Measurements from ENCODE around the gene NBAS.
"Not testable (repeated sequence)": the region's sequence is repeated elsewhere in the genome, so short reads cannot be mapped to it uniquely, and the experiment has no call there.

The NBAS gene

DNA sequence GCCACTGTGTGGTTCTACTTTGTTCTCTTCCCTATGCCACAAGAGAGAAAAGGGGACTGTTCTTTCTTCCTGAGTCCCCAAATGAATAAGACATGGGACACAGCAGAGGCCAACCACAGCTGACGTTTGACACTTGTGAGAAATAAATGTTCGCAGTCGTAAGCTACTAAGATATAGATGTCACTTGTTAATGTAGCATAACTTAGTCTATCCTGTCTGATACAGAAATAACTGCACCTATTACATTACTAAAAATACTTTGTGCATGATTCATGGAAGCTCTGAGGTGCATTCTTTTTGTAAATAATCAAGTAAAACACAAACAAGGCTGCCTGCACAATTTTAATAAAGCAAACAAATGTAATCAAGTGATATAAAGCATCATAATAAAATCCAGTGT is 148.8 kb downstream of the NBAS start:
- DNase-seq (ENCODE audit: low read depth), result no peak

DNA sequence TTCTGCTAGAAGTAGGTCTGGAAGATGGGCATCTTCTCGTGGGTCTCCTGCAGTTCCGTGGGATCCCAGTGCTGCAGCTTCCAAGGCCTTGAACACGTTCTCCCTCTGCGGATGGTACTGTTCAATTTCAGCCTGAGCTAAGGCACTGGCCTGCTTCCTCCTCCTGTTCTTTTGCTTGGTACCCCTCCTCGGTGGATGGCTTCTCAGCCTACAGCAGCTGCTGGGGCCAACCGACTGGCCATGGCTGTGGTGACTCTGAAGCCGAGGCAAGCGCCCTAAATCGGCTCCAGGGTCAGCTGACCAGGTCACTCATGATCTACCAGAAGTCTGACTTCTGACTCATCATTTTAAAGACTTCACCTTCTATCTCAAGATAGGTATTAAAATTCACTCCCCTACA is 150.2 kb downstream of the NBAS start:
- DNase-seq (ENCODE audit: low read depth), result no peak

DNA sequence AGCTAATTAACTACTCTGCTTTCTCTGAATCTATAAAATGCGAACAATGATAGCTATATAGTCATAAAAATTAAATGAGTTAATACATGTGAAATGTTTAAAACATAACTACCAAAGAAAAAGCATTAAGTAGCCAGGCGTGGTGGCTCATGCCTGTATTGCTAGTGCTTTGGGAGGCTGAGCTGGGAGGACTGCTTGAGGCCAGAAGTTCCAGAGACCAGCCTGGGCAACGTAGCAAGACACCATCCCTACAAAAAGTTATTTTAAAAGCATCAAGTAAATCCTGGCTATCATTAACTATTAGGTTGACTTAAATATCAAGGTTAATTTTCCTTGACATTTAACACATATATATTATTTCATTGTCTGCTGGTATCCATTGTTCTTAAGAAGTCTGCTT is 152.4 kb downstream of the NBAS start:
- DNase-seq (ENCODE audit: low read depth), result no peak

DNA sequence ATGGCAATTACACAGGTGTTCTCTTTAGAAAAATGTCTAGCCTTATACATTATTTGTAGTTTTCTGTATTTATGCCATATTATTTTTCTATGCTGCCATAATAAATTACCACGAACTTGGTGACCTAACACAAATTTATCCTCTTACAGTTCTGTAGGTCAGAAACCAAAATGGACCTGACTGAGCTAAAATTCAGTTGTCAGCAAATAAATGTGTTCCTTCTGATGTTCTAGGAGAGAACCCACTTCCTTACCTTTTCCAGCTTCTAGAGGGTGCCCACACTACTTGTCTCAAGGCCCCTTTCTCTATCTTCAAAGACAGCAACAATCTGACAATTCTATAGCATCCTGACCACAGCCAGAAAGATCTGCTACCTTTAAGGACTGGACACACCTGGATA is 153.5 kb downstream of the NBAS start:
- no peak for DNase-seq (ENCODE audit: low read depth)

DNA sequence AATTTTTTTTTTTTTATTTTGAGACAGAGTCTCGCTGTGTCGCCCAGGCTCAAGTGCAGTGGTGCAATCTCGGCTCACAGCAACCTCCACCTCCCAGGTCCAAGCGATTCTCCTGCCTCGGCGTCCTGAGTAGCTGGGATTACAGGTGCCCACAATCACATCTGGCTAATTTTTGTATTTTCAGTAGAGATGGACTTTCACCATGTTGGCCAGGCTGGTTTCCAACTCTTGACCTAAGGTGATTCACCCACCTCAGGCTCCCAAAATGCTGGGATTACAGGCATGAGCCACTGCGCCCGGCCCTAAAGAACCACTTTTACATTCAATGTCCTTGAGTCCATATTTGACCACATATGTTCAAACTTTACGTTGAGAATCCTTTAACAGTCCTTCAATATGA is 156.6 kb downstream of the NBAS start:
- DNase-seq (ENCODE audit: low read depth), result not testable (repeated sequence)

DNA sequence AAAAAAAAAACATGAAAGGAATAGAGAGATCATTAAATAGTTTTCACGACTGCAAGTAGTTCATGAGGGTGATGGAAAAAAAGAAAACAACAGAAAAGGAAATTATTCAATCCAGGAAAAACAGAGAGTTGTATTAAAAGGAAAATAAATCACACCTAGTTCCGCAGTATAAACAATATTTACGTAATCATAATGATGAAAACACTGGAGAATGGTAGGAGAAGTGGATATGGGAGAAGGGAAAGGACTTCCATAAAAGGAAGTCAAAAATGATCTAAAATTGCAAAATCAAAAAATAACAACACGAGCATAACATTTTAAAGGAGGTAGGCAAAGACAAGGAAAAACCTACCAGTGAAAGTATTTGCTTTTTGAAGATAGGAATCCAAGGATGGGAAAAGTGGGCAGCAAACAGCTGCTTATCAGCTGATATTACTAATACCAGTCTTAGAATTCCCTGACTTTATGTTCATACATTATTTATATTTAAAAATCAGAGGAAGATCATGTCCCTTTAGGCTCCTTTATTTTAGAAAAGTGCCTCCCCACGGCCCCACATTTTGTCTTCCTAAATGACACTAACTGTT is 160.8 kb downstream of the NBAS start:
- no peak for DNase-seq (ENCODE audit: low read depth)

DNA sequence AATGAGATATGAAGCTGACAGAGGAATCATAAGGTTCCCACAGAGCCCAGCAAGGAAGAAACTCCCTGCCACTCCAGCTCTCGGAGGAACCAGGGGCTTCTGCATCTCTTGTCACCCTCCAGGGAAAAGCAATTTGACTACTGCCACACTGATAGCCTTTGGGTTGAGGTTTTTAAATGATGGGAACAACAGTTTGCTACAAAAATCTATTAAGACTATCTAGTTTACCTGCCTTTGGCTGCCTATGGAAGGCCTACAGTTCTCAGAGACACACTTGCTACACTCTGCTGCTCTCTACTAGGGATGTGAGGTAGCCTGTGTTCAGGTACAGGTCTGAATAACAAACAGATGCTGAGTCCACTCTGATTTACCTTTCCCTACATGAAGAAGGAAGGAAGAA is 161.9 kb downstream of the NBAS start:
- no peak for DNase-seq (ENCODE audit: low read depth)

DNA sequence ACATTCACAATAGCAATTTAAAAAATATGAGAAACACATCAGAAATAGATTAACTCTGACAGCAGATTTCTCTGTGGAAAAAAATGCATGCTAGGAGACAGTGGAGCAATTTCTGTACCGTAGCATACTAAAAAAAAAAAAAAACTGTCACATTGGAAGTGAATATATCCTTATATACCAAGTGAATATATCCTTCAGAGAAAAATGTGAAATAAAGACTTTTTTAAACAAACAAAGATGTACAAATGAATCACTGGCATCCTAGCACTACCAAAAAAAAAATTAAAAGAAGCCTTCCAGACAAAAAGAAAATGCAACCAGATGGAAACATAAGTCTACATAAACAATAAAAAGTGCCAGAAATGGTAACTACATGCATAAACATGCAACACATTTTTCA is 169.4 kb downstream of the NBAS start:
- DNase-seq (ENCODE audit: low read depth), result no peak

DNA sequence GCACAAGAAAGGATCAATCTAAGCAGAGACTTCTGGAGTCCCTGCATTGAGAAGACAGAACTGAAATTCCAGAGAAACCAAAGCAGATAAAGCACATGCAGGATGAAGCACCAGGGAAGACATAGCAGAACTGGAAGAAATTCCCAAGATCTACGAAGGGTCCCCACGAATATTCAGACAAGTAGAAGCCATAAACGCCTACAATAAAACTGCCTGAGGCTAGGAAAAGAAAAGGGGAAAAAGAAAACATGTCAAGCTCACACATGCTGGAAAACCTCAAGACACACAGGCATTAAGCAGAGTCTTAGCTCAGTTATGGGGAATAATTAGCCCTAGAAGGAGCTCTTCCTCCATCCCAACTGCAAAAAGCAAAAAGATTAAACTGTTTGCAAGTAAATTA is 171.2 kb downstream of the NBAS start:
- no peak for DNase-seq (ENCODE audit: low read depth)

DNA sequence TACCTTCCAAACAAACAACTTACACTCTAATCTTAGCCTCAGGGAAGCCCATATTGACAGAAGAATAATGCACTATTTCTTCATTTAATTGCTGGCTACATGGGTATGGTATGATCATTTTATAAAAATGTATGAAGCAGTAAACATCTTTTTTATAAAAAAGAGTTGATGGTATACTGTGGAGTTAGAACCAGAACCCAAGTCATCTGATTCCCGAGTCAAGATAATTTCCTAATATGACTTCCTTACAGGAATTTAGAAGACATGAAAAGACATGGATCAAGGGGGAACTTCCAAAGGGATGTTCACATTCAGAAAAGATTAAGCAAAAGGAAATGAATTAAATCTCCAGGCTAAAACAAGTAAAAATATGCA is 171.8 kb downstream of the NBAS start:
- DNase-seq (ENCODE audit: low read depth), result no peak

DNA sequence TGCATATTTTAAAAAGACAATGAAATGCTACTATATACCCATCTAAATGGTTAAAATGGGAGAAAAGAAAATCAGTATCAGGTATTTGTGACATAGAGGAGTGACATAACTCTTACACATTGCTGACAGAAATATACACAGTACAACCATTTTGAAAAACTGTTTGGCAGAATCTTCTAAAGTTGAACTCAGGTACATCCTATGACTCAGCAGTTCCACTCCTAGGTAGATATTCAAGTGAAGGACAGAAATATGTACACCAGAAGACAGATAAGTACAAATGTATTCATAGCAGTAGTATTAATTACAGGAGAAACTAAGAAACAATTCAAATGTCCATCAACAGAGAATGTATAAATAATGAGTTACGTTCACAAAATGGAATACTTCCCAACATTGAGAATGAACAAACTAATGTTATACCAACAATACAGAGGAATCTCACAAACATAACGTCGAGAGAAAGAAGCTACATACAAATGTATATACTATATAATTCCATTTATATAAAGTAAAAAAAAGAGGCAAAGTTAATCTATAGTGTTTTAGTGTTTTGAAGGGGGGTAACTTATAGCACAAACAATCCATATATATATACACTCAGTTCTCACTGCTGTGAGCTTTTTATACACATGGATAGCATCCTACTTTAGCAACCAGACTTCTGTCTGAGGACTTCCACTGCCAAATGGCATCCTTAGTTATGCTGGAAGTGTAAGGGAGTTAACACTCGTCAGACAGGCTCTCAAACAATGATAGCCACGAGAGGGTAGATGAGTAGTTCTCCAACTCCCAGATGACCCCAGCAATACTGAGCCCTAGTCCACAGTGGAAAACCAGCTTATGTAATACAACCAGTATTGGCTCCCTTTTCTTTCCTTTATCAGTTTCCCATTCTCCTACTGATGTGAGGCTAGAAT is 172.5 kb downstream of the NBAS start:
- DNase-seq (ENCODE audit: low read depth), result no peak

DNA sequence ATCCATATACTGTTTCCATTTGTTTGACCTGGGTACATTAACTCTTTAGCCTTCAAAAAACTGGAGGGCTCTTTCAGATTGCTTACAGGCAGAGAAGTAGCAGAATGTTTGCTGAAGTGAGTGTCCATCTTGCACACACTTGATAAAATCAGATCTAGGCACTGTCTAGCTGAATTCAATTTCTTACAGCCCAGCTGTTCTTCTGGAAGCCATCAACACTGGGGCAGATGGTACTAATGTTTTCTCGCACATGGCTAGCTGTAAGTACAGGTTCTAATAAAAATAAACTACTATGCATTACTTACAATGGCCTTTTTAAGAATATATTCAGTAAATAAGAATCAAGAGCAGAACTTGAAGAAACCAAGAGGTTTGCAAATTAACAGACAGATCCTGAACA is 175.9 kb downstream of the NBAS start:
- DNase-seq (ENCODE audit: low read depth), result no peak

DNA sequence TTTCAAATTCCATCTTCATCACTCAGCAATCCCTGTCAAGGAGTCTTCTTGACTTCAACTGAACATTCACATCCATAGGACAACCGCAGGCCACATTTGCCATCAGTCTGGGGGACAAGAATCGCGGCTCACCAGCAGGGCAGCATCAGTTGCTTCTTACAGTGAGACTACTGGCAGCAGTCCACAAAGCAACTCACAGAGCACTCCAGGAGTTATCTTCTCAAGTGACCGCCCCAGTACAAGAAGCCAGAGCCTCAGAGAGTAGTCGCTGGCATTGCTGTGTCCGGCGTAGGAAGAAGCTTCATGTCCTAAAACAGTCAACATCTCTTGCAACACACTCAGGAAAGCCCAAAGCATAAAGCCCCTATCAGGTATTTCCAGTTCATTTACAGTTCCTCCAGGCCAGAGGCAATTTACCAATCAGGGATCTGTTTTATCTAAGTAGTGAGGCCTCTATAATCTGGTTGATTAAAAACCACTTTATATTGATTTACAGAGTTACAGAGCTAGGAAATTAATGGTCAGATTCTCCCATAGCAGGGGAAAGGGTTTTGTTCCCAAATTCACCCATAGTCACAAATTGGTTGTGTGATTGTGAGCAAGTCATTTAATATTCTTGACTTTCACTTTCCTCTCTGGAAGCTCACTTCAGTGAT is 177.3 kb downstream of the NBAS start:
- no peak for DNase-seq (ENCODE audit: low read depth)

DNA sequence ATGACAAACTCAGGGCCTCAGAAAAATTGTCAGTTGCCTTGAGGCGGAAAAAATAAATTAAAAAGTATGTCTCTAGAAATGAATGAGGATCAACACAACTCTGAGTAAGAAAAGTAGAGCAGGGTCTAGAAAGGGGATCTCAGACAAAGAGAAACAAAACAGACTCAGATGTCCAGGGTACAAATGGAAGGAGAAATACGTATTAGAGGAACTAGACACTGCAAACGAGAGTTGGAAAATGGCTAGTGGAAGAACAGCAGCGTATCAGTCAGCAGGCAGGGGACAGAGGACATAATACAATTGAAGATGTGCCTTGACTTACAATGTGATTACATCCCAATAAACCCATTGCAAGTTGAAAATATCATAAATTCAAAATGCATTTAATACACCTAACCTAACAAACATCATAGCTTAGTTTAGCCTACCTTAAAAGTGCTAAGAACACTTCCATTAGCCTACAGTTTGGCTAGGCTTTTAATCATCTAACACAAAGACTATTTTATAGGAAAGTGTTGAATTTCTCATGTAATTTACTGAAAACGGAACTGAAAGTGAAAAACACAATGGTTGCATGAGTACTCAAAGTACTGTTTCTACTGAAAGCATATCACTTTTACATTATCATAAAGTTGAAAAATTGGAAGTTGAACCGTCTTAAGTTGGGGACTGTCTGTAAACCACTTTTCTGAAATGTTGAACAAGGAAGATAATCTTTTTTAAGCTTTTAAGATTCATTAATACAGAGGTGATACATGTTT is 182.8 kb downstream of the NBAS start:
- DNase-seq (ENCODE audit: low read depth), result no peak

DNA sequence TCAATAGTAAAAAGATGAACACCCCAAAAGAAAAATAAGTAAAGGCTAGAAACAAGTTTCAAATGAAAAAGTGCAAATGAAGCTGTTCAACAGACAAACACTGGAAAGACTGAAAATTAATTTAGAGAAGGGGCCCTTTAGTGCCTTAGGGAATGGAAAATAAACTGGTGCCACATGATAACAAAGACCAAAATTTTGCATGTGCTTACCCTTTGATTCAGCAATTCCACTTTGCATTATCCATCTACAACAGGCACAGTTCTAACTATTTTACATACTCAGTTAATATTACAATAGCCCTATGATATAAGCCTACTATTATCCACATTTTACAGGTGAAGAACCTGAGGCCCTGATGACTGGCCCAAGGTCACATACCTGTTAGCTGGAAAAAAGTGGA is 183.9 kb downstream of the NBAS start:
- no peak for DNase-seq (ENCODE audit: low read depth)

DNA sequence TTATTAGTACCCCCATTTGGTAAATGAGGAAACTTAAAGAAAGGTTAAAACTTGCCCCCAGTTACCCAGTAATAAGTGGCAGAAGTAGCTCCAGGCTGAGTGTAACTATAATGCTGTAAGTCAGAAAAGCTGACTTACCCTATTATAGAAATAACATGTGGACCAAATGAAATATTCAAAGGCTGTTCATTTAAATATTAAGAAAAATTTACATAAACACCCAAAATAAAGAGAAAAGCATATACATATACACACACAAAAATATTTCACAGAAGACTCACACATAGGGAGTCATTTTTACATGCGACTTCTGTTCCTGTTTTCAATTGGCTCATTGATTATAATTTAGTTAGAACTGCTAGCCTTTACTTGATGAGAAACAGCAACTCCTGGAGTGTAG is 189.1 kb downstream of the NBAS start:
- no peak for DNase-seq (ENCODE audit: low read depth)

DNA sequence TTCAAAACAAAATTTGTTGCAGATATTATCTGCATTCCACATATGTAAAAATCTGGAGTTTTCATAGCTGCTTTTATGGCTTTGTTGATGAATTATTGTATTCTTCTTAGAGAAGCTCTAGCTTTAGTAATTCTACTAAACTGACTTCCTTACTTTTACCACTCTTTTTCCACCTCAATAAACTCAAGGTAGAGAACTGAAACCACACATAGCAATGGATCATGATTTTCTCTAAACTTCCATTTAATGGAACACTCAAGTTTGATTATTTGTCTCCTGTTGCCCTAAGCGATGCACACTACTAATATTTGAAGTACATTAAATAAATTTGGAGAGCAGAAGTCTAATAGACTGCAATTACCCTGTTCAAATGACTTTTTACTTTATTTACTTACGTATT is 192.0 kb downstream of the NBAS start:
- no peak for DNase-seq (ENCODE audit: low read depth)

DNA sequence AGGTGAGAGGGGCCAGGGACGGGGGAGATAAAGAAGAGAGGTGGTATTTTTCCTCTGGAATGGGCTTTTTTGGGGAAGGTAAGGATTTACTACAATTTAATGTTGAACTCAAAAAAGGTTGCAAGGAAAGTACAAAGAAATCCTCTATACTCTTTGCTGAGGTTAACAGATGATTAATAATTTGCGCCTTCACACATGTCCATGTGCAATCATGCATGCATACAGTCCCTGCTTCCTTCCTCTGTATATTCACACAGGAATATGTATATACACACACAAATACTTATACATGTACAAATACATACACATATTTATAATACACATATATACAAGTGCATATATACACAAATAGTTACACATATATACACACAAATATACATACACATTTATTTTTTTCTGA is 193.4 kb downstream of the NBAS start:
- DNase-seq (ENCODE audit: low read depth), result no peak

DNA sequence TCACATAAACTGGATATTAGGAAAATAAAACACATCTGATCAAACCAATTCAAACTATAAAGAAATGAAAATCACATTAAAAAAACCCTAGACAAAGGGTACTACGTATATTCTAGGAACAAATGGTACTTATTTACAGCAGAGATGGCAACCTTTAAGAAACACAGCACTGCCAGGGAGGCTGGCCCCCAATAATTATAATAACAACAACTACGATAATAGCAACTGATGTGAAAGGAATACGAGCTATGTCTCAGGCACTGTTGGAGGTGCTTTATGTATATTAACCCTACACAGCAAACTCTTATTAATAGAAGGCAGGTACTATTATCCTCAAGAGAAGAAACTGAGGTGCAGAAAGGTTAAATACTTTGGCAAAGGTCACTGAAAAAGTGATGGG is 193.9 kb downstream of the NBAS start:
- DNase-seq (ENCODE audit: low read depth), result no peak

DNA sequence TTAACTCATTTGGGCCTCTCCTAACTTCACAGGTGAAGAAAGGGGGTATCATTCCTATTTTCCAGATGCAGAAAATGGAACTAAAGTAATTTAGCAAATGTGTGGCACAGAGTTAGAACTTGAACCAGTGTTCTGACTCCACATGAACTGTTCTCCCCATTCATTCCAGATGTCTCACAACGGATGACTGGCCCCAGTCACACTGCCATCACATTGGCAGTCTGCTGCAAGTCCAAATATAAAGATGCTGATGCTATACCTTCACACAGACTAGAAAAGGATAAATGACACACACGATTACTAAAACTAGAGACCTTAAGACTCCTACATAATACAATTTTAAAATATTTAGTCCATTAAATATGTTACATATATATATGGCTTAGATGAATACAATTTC is 195.7 kb downstream of the NBAS start:
- no peak for DNase-seq (ENCODE audit: low read depth)

DNA sequence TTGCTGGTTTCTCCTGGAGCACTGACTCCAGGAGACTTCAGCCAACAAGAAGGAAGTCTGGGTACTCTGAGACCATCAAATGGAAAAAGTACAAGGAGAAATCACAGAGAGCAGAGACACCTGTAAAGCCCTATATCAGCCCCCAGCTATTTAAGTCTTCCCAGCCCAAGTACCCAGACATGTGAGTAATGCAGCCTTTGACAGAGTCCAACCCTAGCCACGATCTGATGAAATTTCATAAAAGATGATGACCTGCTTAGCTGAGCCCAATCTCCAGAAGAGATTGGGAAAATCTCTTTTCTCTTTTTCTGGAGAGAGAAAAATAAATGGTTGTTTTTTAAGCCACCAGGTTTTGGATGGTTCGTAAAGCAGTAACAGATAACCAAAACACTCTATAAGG is 196.6 kb downstream of the NBAS start:
- DNase-seq (ENCODE audit: low read depth), result no peak

DNA sequence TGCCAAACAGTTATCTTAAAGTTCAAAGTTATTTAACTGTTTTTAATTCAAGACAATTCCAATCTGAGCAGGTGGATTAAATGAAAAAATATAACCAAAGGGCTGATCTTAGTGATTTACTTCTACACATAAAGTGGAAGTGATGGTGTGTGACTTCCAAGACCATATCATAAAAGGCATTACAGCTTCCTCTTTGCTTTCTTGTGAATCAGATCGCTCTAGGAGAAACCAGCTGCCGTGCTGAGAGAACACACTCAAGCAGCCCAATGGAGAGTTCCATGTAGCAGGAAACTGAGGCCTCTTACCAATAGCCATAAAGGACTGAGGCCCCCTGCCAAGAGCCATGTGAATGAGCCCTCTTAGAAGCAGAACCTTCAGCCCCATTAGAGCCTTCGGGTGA is 197.4 kb downstream of the NBAS start:
- DNase-seq (ENCODE audit: low read depth), result no peak

DNA sequence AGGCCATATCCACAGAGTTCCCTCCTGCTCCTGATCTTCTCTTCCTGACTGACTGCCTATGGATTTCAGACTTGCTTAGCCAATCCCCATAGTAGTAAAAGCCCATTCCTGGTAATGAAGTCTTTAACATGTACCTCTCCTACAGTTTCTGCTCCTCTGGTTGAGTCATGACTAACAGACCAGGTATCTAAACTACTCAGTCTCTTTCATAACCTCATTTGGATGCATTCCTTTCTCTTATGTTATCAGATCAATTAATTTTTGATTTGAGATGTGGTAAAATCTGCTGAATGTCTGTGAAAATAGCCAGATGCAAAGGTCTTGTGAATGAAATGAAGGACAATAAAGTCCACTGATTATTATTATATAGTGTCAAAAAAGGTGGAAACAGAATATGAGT is 198.0 kb downstream of the NBAS start:
- DNase-seq (ENCODE audit: low read depth), result no peak
